ENCODE measurements around the gene DBNDD2.

Gene DBNDD2

GRCh38 chr20:45407783-45408645 is at the start of gene DBNDD2:
TSS of gene DBNDD2 (plus strand) at chr20:45408289. CDS start at chr20:45408468, 179 bp downstream.
- DNase-seq = no peak

GRCh38 chr20:45359069-45359405 is 49.1 kb upstream of the DBNDD2 start:
- no peak for DNase-seq

GRCh38 chr20:45359406-45360148 is 48.5 kb upstream of the DBNDD2 start:
- DNase-seq = no peak

- DNase-seq = no peak
Observed at GRCh38 chr20:45361793-45362192, 46.3 kb upstream of the DBNDD2 start.

GRCh38 chr20:45362804-45363610 is 45.1 kb upstream of the DBNDD2 start, which contains the start of gene SYS1:
TSS of gene SYS1 (plus strand) at chr20:45363156. CDS start at chr20:45363532, 376 bp downstream.
- DNase-seq = peak; percentile 98 to 99

GRCh38 chr20:45363611-45364492 is 44.2 kb upstream of the DBNDD2 start:
- no peak for DNase-seq

GRCh38 chr20:45365444-45365970 is 42.6 kb upstream of the DBNDD2 start:
- no peak for DNase-seq

GRCh38 chr20:45366192-45366591 is 41.9 kb upstream of the DBNDD2 start:
- no peak for DNase-seq

- DNase-seq = no peak
Observed at GRCh38 chr20:45366631-45367030, 41.5 kb upstream of the DBNDD2 start.

GRCh38 chr20:45367126-45367525 is 41.0 kb upstream of the DBNDD2 start:
- DNase-seq = no peak

- DNase-seq = no peak
Observed at GRCh38 chr20:45368221-45368980, 39.7 kb upstream of the DBNDD2 start.

GRCh38 chr20:45370571-45371160 is 37.4 kb upstream of the DBNDD2 start:
- no peak for DNase-seq

- no peak for DNase-seq
Observed at GRCh38 chr20:45372241-45372640, 35.8 kb upstream of the DBNDD2 start.

- no peak for DNase-seq
Observed at GRCh38 chr20:45372646-45373352, 35.3 kb upstream of the DBNDD2 start.

- peak; percentile 94 for DNase-seq
Observed at GRCh38 chr20:45373353-45374100, 34.6 kb upstream of the DBNDD2 start.

- no peak for DNase-seq
Observed at GRCh38 chr20:45374101-45374467, 34.0 kb upstream of the DBNDD2 start.

- no peak for DNase-seq
Observed at GRCh38 chr20:45374966-45375365, 33.1 kb upstream of the DBNDD2 start.

GRCh38 chr20:45377269-45377668 is 30.8 kb upstream of the DBNDD2 start:
- no peak for DNase-seq

GRCh38 chr20:45378191-45378590 is 29.9 kb upstream of the DBNDD2 start, which contains the start of gene TP53TG5:
TSS of gene TP53TG5 (minus strand) at chr20:45378325. CDS start at chr20:45378236, 89 bp downstream.
- no peak for DNase-seq
